ENCODE data around the gene TUBB3.

DNA sequence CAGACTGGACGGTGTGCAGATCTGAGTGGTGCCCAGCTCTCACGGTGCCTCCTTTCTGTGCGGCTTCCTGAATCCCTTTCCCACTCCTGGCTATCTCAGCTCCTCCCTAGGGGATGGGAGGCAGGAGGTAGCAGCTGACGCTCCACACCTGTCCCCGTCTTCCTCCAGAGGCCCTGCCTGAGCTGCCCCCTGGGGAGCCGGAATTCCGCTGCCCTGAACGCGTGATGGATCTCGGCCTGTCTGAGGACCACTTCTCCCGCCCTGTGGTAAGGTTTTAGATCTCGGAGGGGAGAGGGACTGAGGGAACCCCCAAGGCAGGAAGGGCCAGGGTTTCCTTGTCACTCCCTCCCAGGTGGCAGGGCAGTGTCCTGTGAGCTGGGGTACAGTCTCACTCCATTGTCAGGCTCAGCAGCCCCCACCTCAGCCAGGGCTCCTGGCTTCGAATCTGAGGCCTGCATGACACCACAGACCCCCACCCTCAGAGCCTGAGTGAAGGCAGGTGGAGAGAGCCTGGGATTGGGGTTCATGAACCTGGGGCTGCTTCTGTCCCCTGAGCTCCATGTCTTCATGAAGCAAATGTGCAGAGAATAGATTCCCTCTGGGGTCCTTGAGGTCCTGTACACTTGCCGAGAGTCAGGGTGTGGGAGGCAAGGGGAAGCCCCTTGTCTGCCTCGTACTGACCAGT lies 32.0 kb downstream of the TUBB3 start:
- TF ChIP-seq, protein P1, sequence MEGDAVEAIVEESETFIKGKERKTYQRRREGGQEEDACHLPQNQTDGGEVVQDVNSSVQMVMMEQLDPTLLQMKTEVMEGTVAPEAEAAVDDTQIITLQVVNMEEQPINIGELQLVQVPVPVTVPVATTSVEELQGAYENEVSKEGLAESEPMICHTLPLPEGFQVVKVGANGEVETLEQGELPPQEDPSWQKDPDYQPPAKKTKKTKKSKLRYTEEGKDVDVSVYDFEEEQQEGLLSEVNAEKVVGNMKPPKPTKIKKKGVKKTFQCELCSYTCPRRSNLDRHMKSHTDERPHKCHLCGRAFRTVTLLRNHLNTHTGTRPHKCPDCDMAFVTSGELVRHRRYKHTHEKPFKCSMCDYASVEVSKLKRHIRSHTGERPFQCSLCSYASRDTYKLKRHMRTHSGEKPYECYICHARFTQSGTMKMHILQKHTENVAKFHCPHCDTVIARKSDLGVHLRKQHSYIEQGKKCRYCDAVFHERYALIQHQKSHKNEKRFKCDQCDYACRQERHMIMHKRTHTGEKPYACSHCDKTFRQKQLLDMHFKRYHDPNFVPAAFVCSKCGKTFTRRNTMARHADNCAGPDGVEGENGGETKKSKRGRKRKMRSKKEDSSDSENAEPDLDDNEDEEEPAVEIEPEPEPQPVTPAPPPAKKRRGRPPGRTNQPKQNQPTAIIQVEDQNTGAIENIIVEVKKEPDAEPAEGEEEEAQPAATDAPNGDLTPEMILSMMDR (conservative IDR thresholded peaks at IDR 0.05; ENCODE audit: low read depth, low read length): no peak
- TF ChIP-seq EZH2phosphoT487 (IDR thresholded peaks at IDR 0.05; ENCODE audit: borderline replicate concordance, low read length): no peak
